Stimulated activated CD4-positive, alpha-beta T cell treated with anti-CD3 and anti-CD28 coated beads, Interleukin-1b, Interleukin-23, amount 100 ng/mL, for 24 hours (primary cell): ENCODE results near the gene KBTBD12.
"Not testable (repeated sequence)": the region's sequence is repeated elsewhere in the genome, so short reads cannot be mapped to it uniquely, and the experiment has no call there.

Experiments used
- DNase-seq, 4 experiments: peaks; one replicate each; pipeline ENCODE4 v3.0.0-alpha.2; 2020; ENCODE audit warnings: low read depth in 4 of 4, low spot score in 1 of 4

Gene KBTBD12

DNA sequence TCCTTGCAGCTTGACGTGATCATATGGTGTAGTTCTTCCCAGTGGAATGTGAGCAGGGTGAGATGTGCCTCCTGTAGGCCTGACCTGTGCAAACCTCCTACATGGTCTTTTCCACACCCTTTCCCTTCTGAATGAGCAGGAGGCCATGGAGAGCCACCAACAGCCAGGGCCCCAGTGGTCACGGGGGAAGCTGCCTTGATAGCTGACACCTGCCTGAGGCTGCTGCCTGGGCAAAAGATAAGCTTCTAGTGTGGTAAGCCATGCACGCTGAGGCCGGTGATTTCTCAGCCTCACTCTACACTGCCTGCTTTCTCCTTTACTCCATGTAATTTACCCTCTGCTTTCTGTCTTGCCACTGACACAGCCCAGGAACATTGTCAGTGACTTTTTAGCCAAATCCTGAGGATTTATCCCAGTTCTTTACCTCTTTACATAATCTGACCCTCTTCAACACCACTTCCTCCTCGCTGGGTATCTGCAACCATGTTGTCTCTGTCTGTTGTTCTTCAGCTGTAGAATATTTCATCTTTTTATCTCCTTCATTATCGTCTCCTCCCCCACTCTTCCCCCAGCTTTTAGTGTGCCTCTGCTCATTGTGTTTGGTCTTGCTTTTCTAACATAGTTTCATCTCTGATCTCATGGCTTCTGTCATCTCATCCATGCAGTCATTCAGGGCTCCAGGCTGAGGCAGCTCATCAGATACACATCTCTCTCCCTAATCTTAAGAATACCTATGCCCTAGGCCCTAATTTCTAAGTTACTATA is 11.2 kb upstream of the KBTBD12 start:
- DNase-seq, result no peak

DNA sequence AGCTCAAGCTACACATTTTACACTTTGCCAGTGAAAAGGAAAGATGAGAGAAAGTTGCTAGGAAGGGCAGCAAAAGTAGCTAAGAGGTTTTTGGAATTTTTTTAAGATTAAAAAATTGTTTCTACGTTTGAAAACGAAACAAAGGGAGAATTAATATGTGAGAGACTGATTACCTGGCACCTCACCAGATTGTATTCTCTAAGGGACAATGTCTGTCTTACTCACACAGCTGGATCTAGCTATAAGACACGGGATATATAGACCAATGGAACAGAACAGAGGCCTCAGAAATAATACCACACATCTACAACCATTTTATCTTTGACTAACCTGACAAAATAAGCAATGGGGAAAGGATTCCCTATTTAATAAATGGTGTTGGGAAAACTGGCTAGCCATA is 9.5 kb upstream of the KBTBD12 start:
- DNase-seq, result no peak

DNA sequence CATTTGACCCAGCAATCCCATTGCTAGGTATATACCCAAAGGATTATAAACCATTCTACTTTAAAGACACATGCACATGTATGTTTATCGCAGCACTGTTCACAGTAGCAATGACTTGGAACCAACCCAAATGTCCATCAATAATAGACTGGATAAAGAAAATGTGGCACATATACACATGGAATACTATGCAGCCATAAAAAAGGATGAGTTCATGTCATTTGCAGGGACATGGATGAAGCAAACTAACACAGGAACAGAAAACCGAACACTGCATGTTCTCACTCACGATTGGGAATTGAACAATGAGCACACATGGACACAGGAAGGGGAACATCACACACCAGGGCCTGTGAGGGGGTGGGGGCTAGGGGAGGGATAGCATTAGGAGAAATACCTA is 8.4 kb upstream of the KBTBD12 start:
- DNase-seq, result not testable (repeated sequence)

DNA sequence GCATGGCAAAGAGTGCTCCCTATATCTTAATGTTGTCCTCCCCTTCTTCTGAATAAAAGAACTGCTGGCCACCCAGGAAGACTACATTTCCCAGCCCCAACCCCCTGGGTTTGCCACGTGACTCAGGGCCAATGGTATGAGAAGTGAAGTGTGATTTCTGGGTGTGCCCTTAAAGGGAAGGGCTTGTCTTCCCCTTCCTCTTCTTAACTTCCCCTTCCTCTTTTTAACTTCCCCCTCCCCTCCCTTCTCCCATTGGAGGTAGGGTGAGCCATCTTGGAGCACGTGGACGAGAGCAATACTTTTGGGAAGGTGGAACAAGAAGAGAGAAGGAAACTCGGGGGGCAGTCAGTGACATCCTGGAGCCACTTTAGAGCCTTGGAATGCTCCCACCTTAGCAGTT is 6.8 kb upstream of the KBTBD12 start:
- no peak for DNase-seq

- no peak for DNase-seq
Observed at GRCh38 chr3:127908951-127909350, 6.1 kb upstream of the KBTBD12 start.

GRCh38 chr3:127909646-127910045 is 5.4 kb upstream of the KBTBD12 start:
- DNase-seq, result no peak

DNA sequence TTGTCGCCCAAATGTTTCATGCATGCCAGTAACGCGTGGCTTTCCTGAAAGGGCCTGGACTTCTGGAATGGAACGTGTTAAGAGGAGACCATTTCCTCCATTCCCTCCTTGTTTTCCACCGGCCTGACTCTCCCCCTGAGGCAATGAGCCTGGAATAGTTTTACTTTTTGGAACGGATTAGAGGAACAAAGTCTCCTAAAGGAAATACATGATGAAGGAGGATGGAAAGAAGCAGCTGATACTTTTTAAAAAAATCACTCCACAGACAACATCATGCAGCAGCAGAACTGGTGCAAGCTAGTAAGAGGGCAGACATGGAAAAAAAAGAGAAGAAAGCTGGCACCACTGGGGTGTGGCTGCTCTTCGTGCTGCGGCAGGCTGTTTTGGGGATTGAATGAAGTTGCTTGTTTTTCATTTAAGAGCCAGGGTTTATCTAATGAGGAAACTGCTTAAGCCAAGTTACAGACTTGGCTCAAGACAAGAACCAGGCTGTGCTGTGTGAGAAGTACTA is 3.6 kb upstream of the KBTBD12 start:
- no peak for DNase-seq

GRCh38 chr3:127913841-127914240 is 1.2 kb upstream of the KBTBD12 start:
- not testable (repeated sequence) for DNase-seq

GRCh38 chr3:127914584-127914983 is 448 bp upstream of the KBTBD12 start:
- DNase-seq, result no peak

GRCh38 chr3:127915937-127916493 is 983 bp downstream of the KBTBD12 start:
- no peak for DNase-seq

- DNase-seq, result no peak
Observed at GRCh38 chr3:127920738-127921137, 5.7 kb downstream of the KBTBD12 start.

GRCh38 chr3:127923611-127924010 is 8.6 kb downstream of the KBTBD12 start:
- no peak for DNase-seq

- DNase-seq, result no peak
Observed at GRCh38 chr3:127925384-127925783, 10.4 kb downstream of the KBTBD12 start.

DNA sequence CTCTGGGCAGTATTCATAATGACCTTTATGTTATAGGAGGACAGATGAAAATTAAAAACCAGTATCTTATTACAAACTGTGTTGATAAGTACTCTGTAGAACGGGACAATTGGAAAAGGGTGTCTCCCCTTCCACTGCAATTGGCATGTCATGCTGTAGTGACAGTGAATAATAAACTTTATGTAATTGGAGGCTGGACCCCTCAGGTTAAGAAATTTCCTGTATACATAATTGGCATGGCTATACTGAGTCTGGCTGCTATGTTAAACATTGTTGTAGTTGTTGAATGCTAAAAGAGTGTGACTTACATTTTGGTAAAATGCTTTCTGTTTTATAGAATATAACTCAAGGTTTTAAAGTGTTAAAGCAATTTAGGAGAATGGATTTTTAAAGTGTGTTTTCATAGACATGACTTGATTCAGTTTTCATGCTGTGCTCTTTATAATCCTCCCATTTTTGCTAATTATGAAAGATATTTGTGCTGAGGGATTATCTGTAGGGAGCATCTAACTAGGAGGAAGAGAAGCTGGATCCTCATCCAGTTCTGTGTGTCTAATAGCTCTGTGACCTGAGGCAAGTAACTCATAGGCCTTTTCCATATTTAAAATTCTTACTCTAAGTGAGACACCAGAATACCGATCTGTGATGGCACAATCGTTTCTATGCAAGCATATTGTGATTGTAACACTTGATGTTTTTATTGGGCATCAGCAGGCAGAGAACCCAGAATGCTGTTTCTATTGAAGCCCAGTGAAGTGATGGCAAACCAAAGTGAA is 13.0 kb downstream of the KBTBD12 start:
- DNase-seq, result no peak

GRCh38 chr3:127929818-127930413 is 14.9 kb downstream of the KBTBD12 start:
- DNase-seq, result no peak

GRCh38 chr3:127933396-127933795 is 18.4 kb downstream of the KBTBD12 start:
- no peak for DNase-seq

- DNase-seq, result no peak
Observed at GRCh38 chr3:127938800-127939199, 23.8 kb downstream of the KBTBD12 start.

DNA sequence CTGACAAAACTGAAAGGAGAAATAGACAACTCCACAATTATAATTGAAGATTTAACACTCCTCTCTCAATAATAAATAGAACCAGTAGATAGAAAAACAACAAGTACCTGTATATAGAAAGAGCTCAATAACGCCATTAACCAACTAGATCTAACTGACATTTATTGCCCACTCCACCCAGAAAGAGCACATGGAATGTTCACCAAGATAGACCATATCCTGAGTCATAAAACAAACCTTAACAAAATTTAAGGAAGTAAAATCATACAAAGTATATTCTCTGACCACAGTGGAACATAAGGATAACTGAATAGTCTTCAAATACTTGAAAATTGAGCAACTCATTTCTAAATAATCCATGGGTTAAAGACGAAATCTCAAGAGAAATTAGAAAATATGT is 25.1 kb downstream of the KBTBD12 start:
- DNase-seq, result no peak

DNA sequence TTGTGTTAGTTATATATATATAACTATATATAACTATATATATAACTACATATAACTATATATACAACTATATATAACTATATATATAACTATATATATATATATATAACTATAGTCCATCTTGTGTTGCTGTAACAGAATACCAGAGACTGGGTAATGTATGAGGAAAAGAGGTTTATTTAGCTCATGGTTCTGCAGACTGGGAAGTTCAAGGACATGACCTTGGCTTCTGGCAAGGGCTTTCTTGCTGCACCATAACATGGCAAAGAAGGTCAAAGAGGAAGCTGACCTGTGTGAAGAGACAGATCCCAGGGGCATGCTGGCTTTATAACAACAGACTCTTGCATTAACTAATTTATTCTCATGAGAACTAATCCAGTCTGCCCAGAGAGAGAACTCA is 27.6 kb downstream of the KBTBD12 start:
- no peak for DNase-seq

- no peak for DNase-seq
Observed at GRCh38 chr3:127948211-127948610, 33.2 kb downstream of the KBTBD12 start.

DNA sequence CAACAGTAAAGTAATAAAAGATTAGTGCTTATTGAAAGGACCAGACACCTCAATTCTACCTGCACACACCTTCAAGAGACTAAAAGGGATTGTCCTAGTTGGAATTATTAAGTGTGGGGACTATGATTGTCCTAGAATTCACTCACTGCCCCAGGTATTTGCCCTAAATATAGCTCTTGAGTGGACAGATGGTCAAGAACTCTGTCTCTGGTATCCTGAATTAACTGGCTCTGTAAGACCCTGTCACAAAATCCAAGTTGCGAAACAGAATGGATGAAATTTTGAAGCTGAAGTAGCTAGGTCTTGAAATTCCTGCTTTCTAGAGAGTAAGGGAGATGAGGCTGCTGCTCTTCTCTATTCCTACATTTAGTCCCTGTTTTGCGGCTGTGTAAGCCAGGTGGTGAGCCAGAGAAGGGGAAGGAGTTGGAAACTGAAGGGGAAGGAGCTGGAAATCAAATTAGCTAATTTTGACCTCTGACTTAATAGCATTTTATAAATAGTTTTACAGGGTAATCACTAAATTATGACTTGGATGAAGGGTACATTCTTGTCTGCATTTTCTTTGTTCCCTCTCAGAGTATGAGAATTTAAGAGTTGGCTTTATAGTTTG is 34.5 kb downstream of the KBTBD12 start:
- no peak for DNase-seq
